Lung microvascular endothelial cell (primary cell): Measurements from ENCODE around the gene AHRR. TPM values are rescaled to one million over a fixed set of nuclear protein-coding genes. Genes with fewer than 3 reads are reported as not detected.
"Not testable (repeated sequence)": the region's sequence is repeated elsewhere in the genome, so short reads cannot be mapped to it uniquely, and the experiment has no call there.

Source experiments
- DNase-seq, 2 donors: peaks; one replicate each; pipeline versions ENCODE4 v3.0.0 to v3.0.0-alpha.2; 2010; ENCODE audit warnings: low read depth in 2 of 2
- total RNA-seq: library from RNA; depleted of rRNA; stranded (reverse); fragments of >200 nt; gene quantifications from 2 replicates; pipeline ENCODE4 v1.2.1, GENCODE V29; 2014

AHRR gene
- total RNA-seq, 1 donor from 2014 or later, result 1.4 TPM

DNA sequence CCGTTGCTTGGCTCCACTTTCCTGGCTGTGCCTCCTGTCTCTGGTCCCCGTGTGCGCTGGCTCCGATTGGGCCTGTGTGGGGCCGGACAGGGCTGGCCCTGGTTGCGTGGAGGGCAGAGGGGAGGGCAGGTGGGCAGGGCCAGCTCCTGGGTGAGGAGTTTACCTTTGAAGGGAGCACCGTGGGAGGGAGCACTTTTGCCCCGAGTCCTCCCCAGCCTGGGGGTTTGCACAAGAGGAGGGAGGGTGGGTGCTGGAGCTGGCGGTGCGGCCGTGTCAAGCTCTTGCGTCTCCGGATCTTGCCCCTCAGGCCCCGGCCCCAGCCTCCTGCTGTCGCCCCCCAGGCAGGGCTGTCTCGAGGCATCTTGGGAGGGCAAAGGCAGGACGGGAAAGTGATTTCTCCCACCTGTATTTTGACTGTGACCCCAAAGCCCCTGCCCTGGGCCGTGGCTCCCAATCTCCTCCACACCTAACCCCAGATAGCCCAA lies 73.2 kb downstream of the AHRR start:
- DNase-seq, result no peak

DNA sequence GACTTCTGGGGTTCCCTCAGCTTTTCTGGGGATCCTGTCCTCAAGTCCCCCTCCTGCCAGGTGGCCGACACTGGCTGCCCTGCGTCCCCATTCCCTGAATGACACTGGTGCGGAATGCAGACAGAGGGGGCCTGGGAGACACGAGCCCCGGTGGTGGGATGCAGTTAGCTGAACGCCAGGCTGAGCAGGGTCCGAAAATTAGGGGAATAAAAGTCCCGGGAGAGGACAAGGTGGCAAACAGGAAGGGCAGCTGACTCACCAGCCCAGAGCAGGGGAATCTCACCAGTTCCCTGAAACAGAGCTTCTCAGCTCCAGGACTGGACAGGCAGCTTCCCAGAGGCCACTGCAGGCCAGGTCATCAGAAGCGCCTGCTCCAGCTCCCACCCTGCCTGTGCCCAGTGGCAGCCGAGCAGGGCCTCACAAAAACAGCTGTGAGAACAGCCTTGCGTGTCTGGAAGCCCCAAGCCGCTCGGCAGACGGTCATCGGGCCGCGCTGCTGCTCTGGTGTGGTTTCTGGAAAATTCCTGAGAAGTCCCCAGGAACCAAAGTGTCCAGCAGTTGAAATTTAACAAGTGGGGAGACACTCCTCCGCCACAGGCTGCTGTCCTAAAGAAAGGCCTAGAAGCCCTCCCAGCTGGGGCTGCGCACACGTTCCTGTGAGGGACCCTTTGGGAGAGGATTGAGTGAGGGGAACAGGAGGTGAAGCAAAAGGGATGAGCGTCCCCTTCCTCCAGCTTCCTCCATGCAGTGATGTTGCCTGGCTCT lies 73.8 kb downstream of the AHRR start:
- peak; percentile 70 to 89 for DNase-seq

DNA sequence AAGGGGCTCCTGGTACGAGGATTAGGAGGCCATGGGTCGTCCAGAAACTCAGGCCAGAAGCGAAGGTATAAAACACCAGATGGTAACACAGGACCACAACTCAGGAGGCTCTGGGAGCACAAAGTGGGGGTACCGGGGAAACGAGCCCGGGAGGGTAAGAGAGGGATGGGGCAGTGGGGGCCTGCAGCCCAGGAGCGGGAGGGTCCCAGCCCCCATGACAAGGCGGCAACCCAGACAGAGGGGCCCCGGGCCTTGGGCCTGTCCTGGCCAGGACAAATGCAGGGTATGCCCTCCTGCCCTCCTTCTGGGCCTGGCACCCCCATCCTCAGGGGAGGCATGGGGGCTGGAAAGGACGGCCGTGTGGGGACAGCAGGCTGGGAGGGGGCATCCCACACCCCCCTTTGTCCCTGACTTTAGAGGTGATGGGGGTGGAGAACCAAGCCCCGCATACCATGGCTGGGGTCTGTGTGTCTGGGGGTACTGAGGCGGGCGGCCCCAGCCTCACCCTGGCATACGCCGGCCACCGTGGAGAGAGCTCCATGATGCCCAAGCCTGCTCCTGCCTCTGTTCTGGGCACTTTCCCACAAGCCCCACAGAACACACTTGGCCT lies 74.5 kb downstream of the AHRR start:
- no peak for DNase-seq

GRCh38 chr5:396531-396961 lies 75.0 kb downstream of the AHRR start:
- DNase-seq, result no peak

DNA sequence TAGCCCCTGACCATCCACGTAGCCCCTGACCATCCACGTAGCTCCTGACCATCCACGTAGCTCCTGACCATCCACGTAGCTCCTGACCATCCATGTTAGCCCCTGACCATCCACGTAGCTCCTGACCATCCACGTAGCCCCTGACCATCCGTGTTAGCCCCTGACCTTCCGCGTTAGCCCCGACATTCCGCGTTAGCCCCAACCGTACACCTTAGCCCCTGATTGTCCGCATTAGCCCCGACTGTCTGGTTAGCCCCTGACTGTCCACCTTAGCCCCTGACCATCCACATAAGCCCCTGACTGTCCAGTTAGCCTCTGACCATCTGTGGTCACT lies 76.6 kb downstream of the AHRR start:
- not testable (repeated sequence) for DNase-seq

- DNase-seq, result no peak
These were observed 77.2 kb downstream of the AHRR start for GRCh38 chr5:398475-399295.

GRCh38 chr5:399296-400281 lies 78.1 kb downstream of the AHRR start:
- DNase-seq, result peak; percentile 99

- DNase-seq, result peak in 1 of 2 donors; percentile 90
These were observed 79.0 kb downstream of the AHRR start for GRCh38 chr5:400282-401145.

DNA sequence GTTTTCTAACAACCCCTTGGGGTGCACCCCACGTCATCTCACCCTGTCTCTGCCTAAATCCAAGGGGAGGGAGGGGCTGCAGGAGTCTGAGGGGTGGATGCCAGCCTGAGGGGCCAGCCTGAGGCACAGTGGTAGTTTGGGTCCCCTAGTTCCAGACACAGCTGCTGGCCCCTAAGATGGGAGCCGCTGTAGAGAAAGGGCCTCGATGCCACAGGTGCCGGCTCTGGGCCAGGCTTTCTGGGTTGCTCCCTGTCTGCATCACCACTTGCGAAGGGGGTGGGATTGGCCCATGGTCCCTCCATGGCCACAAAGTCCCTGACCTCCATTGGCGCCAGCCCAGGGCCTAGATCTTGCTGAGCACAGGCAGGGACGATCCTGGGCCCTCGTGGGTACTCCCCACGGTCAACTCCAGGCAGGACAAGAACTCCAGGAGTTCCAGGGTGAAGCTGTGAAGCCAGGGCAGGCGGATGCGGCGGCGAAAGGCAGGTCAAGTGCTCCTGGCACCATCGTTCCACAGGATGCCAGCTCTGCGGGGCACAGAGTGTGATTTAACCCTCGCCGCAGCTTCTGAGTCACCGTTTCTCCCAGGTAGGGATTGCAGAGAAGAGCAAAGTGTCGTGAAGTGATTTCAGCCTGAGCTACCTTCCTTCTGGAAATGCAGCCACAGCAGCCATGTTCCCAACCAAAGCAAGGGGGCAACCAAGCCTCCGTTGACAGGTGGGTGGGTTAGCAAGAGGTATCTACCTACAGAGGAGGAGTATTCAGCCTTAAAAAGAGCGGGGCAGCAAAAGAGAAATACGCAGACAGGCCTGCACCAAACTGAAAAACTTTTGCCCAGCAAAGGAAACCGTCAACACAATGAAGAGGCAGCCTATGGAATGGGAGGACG lies 79.9 kb downstream of the AHRR start:
- no peak for DNase-seq

- DNase-seq, result not testable (repeated sequence)
These were observed 80.7 kb downstream of the AHRR start for GRCh38 chr5:402219-402614.

DNA sequence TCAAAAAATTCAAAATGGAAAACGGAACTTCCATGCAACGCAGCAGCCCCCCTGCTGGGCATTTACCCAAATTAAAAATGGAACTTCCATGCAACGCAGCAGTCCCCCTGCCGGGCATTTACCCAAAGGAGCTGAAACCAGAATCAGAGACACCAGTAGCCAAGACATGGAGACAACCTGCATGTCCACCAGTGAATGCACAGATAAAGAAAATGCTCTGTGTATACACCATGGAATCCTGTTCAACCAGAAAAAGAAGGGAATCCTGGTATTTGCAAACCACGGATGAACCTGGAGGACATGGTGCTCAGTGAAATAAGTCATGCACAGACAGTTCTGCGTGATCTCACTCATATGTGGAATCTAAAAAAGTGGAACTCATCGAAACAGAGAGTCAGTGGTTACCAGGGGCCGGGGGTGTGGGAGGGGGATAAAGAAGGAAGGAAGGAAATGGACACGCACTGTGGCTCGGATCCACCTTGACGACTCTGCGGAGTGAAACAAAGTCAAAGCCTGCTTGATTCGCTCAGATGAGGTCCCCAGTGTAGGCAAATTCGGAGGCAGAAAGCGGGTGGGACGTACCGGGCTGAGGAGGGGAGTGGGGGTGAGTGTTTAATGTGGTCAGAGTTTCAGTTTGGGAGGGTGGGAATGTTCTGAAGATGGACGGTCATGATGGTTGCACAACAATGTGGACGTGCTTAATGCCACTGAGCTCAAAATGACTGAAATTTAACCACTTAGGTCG lies 81.3 kb downstream of the AHRR start:
- DNase-seq, result no peak

GRCh38 chr5:403995-404394 lies 82.5 kb downstream of the AHRR start:
- no peak for DNase-seq

- DNase-seq, result no peak
These were observed 83.2 kb downstream of the AHRR start for GRCh38 chr5:404666-405241.

- DNase-seq, result no peak
These were observed 83.9 kb downstream of the AHRR start for GRCh38 chr5:405421-405820.

DNA sequence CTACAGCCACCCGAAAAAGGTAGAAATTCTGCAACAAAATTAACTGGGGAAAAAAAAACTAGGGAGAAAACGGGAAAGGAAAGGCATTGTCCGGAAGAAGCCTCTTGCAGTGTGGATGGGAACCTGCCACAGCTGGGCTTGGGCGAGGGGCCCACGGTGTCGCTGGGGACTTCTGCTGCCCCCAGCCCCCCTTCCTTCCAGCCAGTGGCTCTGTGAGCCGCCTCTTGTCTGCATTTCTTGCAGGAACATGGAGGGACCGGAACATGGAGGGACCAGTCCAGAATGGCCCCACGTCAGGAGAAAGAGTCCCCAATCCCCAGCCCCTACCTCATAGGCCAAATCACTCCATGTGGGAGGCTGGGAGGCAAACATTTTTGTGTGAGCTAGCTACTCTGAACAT lies 84.5 kb downstream of the AHRR start:
- DNase-seq, result no peak

GRCh38 chr5:407051-407450 lies 85.5 kb downstream of the AHRR start:
- DNase-seq, result peak in 1 of 2 donors; percentile 91

- no peak for DNase-seq
These were observed 86.3 kb downstream of the AHRR start for GRCh38 chr5:407801-408268.
